Measurements from ENCODE around the gene MUS81.

The MUS81 gene

DNA sequence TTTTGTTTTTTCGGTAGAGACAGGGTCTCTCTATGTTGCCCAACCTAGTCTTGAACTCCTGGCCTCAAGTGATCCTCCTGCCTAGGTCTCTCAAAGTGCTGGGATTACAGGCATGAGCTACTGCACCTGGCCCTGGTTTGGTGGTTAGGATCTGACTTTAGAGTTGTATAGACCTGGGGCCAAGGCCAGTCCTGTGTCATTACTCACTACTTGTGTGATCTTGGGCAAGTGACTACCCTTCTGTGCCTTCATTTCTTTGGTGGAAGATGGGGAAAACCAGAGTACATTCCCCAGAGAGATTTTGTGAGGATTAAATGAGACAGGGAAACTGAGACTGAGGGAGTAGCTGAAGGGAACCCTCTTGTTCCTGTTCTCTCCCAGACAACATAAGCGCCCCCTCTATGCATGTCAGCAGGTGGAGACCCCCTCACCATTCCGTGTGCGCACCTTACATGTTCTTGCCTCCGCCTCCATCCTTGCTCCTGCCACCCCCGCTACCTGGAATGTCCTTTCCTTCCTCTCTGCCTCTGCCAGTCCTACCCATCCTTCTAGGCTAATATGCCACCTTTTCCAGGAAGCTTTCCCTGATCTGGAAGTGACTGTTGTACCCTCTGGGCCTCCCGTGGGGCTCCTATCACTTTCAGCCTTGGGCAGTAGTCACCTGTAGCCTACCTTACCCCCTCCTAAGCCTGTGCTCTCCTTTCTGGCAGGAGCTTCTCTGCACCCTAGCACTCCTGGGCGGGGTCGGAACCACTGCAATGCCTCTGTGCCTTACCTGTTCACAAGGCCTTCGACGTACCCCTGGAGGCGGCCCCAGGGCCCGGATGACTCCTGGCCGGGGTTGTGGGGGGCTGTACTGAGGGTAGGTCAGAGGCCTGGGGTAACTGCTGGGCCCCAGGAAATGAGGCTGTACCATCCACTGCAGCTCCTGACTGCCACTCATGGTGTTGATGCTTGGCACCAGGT, 36.1 kb downstream of the MUS81 start:
- no peak for DNase-seq

DNA sequence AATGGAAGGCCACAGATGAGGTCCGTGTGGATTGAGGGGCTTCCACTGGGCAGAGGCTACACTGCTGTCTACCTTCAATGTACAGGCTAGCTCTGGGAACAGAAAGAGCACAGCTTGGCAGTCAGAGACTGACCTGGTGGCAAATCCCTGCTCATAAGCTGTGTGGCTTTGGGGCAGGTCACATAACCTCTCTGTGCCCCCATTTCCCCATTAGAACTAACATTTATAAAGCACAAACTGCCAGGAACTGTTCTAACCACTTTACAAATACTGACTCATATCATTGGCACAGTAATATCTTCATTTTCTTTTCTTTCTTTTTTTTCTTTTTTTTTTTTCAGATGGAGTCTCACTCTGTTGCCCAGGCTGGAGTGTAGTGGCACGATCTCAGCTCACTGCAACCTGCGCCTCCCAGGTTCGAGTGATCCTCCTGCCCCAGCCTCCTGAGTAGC, 36.8 kb downstream of the MUS81 start:
- no peak for DNase-seq

DNA sequence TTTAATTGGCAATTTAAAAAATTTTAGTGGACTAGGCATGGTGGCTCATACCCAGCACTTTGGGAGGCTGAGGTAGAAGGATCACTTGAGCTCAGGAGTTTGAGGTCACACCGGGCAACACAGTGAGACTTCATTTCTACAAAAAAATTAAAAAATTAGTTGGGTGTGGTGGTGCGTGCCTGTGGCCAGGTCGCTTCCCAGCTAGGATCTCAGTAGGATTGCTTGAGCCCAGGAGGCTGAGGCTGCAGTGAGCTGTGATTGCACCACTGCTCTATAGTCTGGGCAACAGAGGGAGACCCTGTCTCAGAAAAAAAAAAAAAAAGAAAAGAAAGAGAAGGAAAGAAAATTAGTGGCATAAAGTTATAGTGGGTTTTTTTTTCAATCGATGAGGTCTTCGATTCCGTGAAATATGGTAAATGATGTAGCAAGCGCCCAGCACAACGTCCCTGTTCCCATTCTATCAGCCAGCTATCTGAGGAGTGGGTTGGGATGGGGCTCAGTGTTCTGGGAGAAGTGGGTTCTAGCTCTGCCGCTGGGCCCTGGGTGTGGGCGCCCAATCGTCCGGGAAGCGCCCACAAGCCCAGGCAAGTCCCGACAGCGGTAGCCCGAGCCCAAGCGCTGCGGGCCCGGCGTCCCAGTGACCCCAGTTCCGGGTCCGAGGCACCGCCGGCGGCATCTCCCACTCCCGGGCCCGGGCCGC, 38.6 kb downstream of the MUS81 start:
- no peak for DNase-seq

DNA sequence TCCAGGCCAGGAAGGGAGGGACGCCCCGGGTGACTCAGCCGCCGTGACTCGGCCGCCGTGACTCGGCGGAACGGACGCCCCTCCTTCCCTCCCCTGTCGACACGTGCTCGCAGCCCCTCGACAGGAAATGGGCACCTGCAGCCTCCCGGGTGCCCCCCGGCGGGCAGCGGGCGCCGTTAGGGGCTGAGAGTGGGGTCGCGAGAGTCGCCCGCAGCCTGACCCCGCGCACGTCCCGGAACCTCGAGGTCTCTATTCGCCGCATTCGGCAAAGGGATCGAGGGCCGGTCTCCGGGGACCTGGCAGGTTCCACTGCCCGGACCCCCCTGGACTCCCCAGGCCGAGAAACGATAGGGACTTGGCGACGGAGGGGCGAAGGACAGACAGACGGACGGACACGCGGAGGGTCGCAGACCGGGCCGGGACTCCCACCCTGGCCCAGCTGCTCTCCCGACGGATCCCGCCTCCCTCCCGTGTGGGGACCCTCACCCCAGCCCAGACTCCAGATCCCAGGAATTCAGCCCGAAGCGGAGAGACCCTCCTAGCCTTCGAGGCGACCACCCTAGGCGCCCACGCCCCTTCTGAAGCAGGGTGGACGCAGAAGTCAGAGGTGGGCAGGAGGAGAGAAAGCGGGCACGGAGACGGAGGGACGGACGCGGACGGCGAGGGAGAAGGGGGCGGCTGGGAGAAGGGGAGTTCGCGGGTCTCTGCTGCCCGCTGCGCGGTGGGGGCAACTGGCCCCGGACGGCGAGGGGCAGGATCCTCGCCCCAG, 39.3 kb downstream of the MUS81 start:
- no peak for DNase-seq

DNA sequence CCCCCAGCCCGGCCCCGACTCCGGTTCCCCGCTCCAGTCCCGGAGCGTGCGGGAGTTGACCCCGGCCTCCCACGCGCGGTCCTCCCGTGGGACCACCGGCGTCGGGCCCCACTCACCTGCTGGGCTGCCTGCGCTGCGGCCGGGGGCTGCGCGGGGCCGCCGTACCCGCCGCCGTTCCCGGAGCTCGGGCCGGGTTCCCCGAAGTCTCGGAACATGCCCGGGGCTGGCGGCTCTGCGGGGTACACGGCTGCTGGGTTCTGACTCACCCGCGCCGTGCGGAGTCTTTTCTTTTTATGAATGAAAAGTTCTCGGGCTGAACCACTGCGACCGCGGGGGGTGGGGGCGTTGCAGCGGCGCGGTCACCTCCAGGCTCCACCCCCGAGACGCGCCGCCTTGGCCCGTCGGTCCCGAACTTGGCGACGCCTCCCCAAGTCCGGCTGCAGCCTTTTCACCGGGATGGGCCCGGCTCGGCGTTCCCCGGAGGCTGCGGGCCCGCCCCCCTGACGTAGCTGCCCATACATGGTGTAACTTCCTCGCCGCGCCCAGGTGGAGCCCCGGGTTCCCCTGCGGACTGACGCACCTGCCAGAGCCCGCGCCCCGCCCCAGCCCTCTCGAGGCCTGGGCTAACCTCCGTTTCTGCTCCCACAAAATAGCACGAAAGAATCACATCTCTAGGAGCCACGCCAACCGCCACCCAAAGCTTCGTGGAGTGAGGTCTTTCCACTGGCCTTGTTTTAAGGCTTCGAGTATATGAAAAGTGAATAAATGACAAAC, 40.1 kb downstream of the MUS81 start, which contains the start of gene FOSL1:
Gene FOSL1, minus strand, starts transcription at position 264 of the 774 bp plus-strand sequence. Its CDS starts 49 bp downstream, at position 215.
- no peak for DNase-seq

DNA sequence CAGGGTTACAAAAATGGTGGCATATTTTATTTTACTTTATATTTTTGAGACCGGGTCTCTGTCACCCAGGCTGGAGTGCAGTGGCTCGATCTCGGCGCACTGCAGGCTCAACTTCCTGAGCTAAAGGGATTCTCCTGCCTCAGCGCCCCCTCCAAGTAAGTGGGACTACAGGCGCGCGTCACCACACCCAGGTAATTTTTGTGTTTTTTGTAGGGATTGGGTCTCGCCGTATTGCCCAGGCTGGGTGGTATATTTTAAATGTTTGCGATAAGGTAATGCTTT, 40.6 kb downstream of the MUS81 start:
- no peak for DNase-seq

DNA sequence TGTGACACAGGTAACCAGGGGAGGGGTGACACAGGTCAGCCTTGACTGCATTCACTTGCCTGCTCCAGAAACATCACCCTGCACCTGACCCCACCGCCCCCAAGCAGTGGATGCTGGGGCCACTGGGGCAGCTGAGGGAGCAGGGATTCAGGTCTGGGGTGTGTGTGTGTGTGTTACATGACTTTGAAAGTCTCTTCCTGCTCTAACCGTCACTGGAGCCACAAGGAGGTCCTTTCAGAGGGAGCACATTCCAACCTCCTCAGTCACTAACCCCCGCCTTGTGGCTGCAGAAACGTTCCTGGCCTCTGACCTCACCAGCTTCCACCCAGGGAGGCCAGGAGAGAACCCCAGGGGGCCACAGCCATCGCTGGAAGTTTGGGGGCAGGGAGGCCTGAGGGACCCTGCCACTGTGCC, 42.8 kb downstream of the MUS81 start:
- DNase-seq = no peak

DNA sequence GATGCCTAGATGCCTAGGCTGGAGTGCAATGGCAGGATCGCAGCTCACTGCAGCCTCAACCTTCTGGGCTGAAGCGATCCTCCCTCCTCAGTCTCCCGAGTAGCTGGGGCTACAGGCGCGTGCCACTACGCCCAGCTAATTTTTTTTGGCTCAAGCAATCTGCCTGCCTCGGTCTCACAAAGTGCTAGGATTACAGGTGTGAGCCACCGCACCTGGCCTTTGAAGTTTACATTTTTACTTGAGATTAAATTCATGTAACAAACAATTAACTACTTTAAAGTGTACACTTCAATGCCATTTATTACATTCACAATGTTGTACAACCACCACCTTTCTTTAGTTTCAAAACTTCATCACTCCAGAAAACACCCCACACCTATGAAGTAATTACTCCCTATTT, 43.5 kb downstream of the MUS81 start:
- no peak for DNase-seq

DNA sequence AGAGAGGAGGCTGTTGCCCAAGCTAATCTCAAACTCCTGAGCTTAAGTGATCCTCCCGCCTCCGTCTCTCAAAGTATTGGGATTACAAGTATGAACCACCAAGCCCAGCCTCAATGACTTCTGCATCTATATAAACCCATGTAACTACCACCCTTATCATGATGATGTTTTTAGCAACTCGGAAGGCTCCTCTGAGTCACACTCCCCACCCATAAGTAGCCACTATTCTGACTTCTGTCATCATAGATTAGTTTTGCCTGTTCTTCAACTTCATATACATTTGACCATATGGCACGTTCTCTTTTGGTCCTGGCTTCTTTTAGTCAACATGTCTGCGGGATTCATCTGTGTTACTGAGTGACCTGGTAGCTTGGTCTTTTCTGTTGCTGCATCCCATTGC, 46.4 kb downstream of the MUS81 start:
- no peak for DNase-seq

DNA sequence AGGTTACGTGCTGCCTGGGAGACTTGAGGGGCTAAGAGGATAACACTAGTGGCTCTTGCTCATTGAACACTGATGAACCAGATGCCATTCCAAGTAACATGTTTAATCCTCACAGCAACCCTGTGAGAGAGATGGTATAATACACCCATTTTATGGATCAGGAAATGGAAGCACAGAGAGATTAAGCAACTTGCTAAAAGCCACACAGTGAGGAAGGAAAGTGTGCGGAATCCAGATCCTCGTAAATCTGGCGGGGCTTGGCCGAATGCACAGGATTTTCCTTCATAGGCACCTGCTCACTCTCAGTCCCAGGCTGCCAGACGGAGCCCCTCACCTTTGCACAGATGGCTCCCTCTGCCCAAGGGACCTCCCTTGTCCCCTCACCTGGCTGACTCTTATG, 47.6 kb downstream of the MUS81 start:
- no peak for DNase-seq

DNA sequence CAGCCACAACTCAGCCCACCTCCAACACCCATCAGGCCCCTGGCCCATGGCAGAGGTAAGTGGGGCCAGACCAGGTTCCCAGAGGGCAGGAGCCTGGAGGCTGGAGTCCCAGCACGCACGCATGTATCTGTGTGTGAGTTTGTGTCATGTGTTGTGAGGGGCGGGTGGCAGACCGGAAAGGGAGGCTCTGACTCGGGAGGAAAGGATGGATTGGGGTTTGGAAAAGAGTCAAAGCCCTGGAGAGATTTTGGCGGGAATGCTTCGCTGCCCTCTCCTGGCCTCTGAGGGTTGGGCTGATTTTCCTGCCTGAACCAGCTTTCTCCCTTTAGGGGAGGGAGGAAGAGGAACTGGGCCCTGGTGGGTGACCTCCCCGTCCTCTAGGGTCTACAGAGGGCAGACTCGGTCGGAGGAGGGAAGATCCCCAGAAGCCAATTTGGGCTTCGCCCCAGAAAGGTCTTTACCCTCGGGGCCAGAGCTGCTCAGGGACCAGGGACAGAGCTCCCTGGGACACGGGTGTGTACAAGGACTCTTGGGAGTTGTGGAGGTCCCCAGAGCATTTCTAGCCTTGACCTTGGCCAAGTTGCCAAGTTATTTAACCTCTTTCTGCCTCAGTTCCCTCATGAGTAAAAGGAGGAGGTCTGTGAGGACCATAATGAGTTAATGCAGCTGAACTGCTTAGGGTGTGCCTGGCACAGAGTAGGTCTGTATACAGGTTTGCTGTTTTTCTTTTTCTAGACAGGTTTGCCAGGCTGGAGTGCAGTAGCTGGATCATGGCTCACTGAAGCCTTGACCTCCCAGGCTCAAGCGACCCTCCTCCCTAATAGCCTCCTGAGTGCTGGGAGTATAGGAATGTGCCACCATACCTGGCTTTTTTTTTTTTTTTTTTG, 51.7 kb downstream of the MUS81 start:
- no peak for DNase-seq

DNA sequence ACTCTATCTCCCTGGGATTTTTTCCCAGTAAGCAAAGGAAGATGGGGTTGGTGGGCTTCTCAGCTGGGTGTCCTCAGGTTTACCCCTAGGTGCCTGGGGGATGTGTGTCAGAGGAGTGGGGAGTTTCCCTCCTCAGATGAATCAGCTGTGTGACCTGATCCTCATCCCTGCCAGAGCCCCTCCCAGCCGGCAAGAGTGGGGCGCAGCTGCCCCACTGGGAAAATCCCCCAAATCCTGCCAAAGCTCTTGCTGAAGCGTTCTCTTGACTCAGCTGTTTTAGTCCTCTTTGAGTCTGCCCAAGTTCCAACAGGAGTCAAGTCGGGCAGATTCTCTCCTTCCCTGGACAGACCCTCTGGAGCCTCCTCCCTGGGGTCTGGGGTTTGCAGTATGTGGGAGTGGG, 52.6 kb downstream of the MUS81 start:
- no peak for DNase-seq

DNA sequence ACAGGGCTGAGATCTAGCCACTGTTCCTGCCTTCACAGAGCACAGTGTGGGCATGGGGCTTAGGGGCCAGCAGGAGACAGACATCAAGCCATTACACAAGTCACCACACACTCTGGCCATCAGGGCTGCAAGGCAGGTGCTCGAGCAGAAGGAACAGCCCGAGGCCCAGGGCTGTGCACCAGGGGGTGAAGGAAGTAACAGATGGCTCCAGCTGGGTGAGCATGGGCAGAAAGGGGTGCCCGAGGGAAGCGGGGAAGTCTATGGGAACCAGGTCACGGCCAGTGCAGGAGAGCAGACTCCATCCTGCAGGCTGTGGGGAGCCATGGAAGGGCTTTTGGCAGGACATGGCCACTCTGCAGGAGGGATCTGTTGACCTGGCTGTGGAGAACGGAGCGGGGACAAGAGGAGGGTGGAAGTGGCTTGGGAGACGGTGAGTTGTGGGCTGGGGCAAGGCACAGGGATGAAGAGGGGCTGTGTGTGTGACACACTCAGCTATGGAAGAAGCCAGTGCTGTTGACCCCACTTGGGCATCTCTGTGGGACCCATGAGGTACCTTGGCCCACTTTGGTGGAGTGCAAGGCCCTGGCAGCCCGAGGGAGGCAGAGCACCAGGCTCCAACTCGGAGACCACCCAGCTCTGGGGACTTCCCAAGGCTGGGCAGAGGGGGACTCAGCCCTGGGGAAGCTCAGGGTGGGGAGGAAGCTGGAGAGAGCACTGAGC, 55.0 kb downstream of the MUS81 start:
- no peak for DNase-seq

DNA sequence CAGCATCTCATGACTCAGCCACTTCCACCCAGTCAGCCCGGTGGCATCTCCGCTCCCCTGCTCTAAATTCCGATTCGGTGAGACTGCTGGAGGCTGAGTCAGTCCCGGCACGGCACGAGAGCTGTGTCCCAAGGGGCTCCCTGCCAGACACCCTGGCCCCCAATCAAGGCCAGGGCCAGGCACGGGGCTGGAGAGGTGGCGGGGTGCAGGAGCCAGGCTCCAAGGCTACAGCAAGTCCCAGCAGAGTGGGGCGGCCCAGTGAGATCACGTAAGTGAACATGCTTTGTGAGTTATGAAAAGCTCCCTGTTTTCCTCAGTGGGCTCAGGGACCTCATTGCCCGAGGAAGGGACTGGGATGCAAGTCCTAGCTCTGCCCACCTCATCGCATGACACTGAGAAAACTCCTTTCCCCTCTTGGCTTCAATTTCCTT, 55.6 kb downstream of the MUS81 start:
- no peak for DNase-seq

All from NCI-H187 treated with DMSO at 0.1 percent for 48 hours (cell line).